SU-DHL-6 (cell line): ENCODE results near the gene PDAP1.
"Not testable (repeated sequence)": the region's sequence is repeated elsewhere in the genome, so short reads cannot be mapped to it uniquely, and the experiment has no call there.

Source experiments
- H2AFZ ChIP-seq: fragments of 200-600 bp; sonication (generic); 2 replicates; pipeline ENCODE4 v1.6.1; 2014; ENCODE audit warnings: low read depth, mild to moderate bottlenecking, moderate library complexity, mixed read lengths, antibody characterized with exemption, low read length; ENCODE audit not compliant: severe bottlenecking
- H3F3A ChIP-seq: fragments of 200-600 bp; shearing (Covaris generic); 2 replicates; pipeline ENCODE4 v1.6.0; 2016; ENCODE audit warnings: antibody characterized with exemption, mild to moderate bottlenecking; ENCODE audit not compliant: insufficient read depth
- H3K27ac ChIP-seq: fragments of 200-600 bp; sonication (generic); 2 replicates; pipeline ENCODE4 v1.5.1; 2016; ENCODE audit warnings: low read depth, mild to moderate bottlenecking, low read length, moderate library complexity, mixed read lengths
- H3K27me3 ChIP-seq: fragments of 200-600 bp; sonication (generic), shearing (Covaris generic); 2 replicates; pipeline ENCODE4 v1.6.0; 2014; ENCODE audit warnings: mild to moderate bottlenecking, low read length
- H3K36me3 ChIP-seq: fragments of 200-600 bp; sonication (generic); 2 replicates; pipeline ENCODE4 v1.6.1; 2014; ENCODE audit warnings: mild to moderate bottlenecking, low read length, mixed read lengths
- H3K4me2 ChIP-seq: fragments of 300-600, 200-600 bp; shearing (Covaris generic), sonication (generic); 2 replicates; pipeline ENCODE4 v1.6.0; 2014; ENCODE audit warnings: low read length, low read depth, mild to moderate bottlenecking; ENCODE audit not compliant: poor library complexity, severe bottlenecking
- H3K4me3 ChIP-seq: fragments of 200-600 bp; sonication (generic); 2 replicates; pipeline ENCODE4 v1.5.1; 2014; ENCODE audit warnings: antibody characterized with exemption, low read length, mild to moderate bottlenecking, mixed read lengths; ENCODE audit not compliant: insufficient read depth, poor library complexity, severe bottlenecking
- H3K79me2 ChIP-seq: fragments of 200-600 bp; sonication (generic); 2 replicates; pipeline ENCODE4 v1.6.1; 2014; ENCODE audit warnings: mild to moderate bottlenecking, low read length, moderate library complexity; ENCODE audit not compliant: insufficient read depth
- H3K9ac ChIP-seq: fragments of 200-600 bp; sonication (generic); 2 replicates; pipeline ENCODE4 v1.7.0; 2014; ENCODE audit warnings: mild to moderate bottlenecking, low read length
- H3K9me2 ChIP-seq: fragments of 200-600 bp; sonication (generic); replicated peaks from 2 replicates; pipeline ENCODE4 v1.6.1; 2014; ENCODE audit warnings: low read length; ENCODE audit not compliant: insufficient read depth
- H3K9me3 ChIP-seq: fragments of 200-600 bp; sonication (generic); 2 replicates; pipeline ENCODE4 v1.6.1; 2014; ENCODE audit warnings: low read length, mixed read lengths; ENCODE audit not compliant: insufficient read depth
- H4K20me1 ChIP-seq: fragments of 200-600 bp; sonication (generic); 2 replicates; pipeline ENCODE4 v1.6.1; 2014; ENCODE audit warnings: low read depth, mild to moderate bottlenecking, antibody characterized with exemption, low read length, moderate library complexity, mixed read lengths
- CTCF ChIP-seq: fragments of 200-600 bp; sonication (generic); IDR thresholded peaks from one replicate; pipeline ENCODE4 v1.5.1; 2017; ENCODE audit warnings: antibody characterized with exemption, mild to moderate bottlenecking, low read length, moderate library complexity; ENCODE audit not compliant: insufficient read depth, poor library complexity, severe bottlenecking
- EZH2phosphoT487 ChIP-seq: fragments of 200-600 bp; sonication (generic), shearing (Covaris generic); conservative IDR thresholded peaks from 2 replicates; pipeline ENCODE4 v1.6.1; 2018; ENCODE audit warnings: mild to moderate bottlenecking, antibody characterized with exemption, low read length, moderate library complexity, mixed read lengths

PDAP1 gene

GRCh38 chr7:99419323-99420021 is 11.1 kb upstream of the PDAP1 start:
- Histone ChIP-seq H3K9me2 (no peaks in the 10 kb centered on the region), H3K79me2 (no peaks in the 10 kb centered on the region), H3K4me2 (no peak overlapping the region), H3K9me3 (no peaks in the 10 kb centered on the region), H3K4me3 (no peak overlapping the region), H3K36me3 (peaks cover 12% of the 10 kb centered on the region; the same call in 1 of the 2 replicates), H3F3A (peaks cover 14% of the 10 kb centered on the region; the same call in 1 of the 2 replicates), H2AFZ (no peak overlapping the region), H3K9ac (no peak overlapping the region), H3K27ac (no peak overlapping the region), H4K20me1 (no peaks in the 10 kb centered on the region), H3K27me3 (no peaks in the 10 kb centered on the region)
- TF ChIP-seq CTCF (no peak), EZH2phosphoT487 (no peak)

- Histone ChIP-seq H3K27me3 (no peaks in the 10 kb centered on the region), H3K27ac (no peak overlapping the region), H3F3A (peaks cover 15% of the 10 kb centered on the region; the same call in 1 of the 2 replicates), H3K36me3 (peaks cover 11% of the 10 kb centered on the region; the same call in 1 of the 2 replicates), H3K79me2 (no peaks in the 10 kb centered on the region), H3K9me3 (no peaks in the 10 kb centered on the region), H3K9ac (no peak overlapping the region), H2AFZ (no peak overlapping the region), H3K4me3 (no peak overlapping the region), H4K20me1 (no peaks in the 10 kb centered on the region), H3K4me2 (no peak overlapping the region), H3K9me2 (no peaks in the 10 kb centered on the region)
- TF ChIP-seq CTCF (no peak), EZH2phosphoT487 (no peak)
Measured at GRCh38 chr7:99418260-99418659, 9.9 kb upstream of the PDAP1 start.

GRCh38 chr7:99415513-99416127 is 7.2 kb upstream of the PDAP1 start:
- not testable (repeated sequence) for H3K4me2 ChIP-seq, H3F3A ChIP-seq, H3K9ac ChIP-seq, H3K27ac ChIP-seq, H3K27me3 ChIP-seq, H3K9me3 ChIP-seq, H3K4me3 ChIP-seq, H2AFZ ChIP-seq, H3K79me2 ChIP-seq, H3K9me2 ChIP-seq, H4K20me1 ChIP-seq
- peaks cover 22% of the 10 kb centered on the region; the same call in 1 of the 2 replicates for H3K36me3 ChIP-seq
- peak; percentile 39 for TF ChIP-seq CTCF
